Sciatic nerve (tissue), 2 donors: ENCODE measurements around the gene KDM5C. TPM values are rescaled to one million over a fixed set of nuclear protein-coding genes. Genes with fewer than 3 reads are reported as not detected.
"Not testable (repeated sequence)": the region's sequence is repeated elsewhere in the genome, so short reads cannot be mapped to it uniquely, and the experiment has no call there.

Experiments
- ATAC-seq: fragments of 200-7000 bp; cut with Tn5 transposase; one replicate; pipeline ENCODE4 v1.9.1; 2020; ENCODE audit warnings: mild to moderate bottlenecking, moderate library complexity
- DNase-seq: peaks from one replicate; pipeline ENCODE4 v3.0.0-alpha.2; 2020; ENCODE audit warnings: low spot score
- intact Hi-C: fragments of 100-400 bp; cut with DNase I; formaldehyde crosslinking; loops from one replicate; pipeline ENCODE4 v1.14.2; 2022
- total RNA-seq: library from RNA; stranded (reverse); fragmentation: NEBNext Ultra II Directional; extraction: Animal tissue kit (Norgen Biotek cat#: 25700); gene quantifications from one replicate; pipeline ENCODE4 v1.2.1, GENCODE V29; 2021
- donor health status: DM: no; HTN: no; CAD: no.
- donor health status: DM: no; HTN: no; CAD: no.

The KDM5C gene
- total RNA-seq, 1 donor from 2014 or later = 108 TPM

GRCh38 chrX:53211391-53211978 lies 13.5 kb downstream of the KDM5C start:
- intact Hi-C loops = no loop called here
- DNase-seq = no peak
- no peak for ATAC-seq

DNA sequence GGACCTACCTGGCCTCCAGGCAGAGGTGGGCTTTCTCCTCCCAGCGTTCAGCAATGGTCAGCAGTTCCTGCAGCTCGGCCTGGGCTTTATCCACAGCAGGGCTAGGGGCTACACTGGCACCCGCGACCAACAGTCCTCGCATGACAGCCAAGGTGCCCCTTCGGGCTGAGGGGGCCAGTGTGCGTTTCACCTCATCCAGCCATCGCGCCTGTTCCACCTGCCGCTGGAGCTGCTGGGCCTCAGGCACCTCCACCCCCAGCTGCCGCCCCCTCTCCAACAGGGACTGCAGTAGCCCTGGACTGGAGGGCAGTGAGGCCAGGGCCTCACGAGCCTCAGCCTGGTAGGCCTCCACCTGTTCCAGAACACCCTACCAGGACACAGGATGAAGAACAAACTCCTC lies 28.3 kb downstream of the KDM5C start:
- ATAC-seq = no peak
- intact Hi-C loops = no loop called here
- no peak for DNase-seq

DNA sequence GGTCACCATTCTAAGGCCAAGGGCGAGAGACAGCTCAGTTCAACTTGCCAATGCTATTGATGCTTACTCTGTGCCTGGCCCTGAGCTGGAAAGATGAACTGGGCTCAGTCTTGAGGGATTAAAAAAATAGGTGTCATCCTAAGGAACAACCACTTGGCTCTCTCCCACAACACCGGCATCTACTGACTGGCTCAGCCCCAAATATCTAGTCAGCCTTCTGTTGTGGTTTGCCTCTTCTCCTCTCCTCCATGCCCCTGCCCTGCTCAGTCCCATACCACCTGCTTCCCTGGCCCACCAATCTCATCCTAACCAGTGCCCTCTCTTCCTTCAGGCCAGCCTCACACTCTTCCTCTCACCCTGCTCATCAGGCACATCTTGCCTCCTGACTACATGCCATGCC lies 29.6 kb downstream of the KDM5C start:
- intact Hi-C loops = no loop called here
- ATAC-seq (no peak), DNase-seq (no peak)

- intact Hi-C loops = no loop called here
- ATAC-seq (no peak), DNase-seq (no peak)
Measured at GRCh38 chrX:53194308-53194707, 30.7 kb downstream of the KDM5C start.

DNA sequence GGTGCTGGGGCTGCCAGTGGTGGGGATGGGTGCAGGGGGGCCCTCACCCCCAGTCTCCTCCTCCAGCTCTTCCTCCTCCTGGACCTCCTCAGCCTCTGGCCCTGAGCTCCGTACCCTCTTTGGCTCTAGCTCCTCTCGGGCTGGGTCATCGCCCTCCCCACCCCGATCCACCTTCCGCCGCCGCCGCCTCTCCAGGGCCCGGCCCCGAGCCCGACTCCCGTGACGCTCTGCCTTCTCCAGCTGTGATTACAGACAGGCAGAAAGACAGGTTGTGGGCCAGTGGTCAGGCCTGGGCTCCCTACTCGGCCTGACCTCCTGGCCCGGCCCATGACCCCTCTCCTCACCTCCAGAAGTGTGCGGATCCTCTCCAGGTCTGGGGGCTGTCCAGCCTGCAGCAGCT lies 31.9 kb downstream of the KDM5C start:
- ATAC-seq (no peak), DNase-seq (no peak)
- intact Hi-C loops = no loop called here

GRCh38 chrX:53190363-53190960 lies 34.5 kb downstream of the KDM5C start:
- no peak for DNase-seq
- ATAC-seq = no peak
- intact Hi-C loops = no loop called here

- DNase-seq (no peak), ATAC-seq (no peak)
- intact Hi-C loops = no loop called here
Measured at GRCh38 chrX:53188763-53189162, 36.2 kb downstream of the KDM5C start.

DNA sequence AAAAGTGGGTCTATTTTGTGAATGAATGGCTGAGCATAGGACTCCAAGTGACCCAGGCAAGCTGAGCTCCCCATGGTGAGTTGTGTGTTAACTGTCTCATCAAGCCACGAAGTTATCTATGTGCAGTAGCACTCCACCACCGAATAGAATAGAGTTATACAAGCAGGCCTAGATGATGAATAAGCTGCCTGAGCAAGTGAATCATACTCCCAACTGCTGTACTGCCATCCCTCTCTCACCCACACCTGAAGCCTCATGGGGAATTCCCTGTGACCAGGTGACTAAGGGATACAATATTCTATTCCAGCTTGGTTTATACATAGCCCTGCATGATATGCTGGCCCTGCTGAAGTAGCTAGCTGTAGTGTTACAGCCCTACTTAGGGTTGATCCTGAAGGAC lies 38.7 kb downstream of the KDM5C start:
- DNase-seq = no peak
- no peak for ATAC-seq
- intact Hi-C loops = no loop called here

DNA sequence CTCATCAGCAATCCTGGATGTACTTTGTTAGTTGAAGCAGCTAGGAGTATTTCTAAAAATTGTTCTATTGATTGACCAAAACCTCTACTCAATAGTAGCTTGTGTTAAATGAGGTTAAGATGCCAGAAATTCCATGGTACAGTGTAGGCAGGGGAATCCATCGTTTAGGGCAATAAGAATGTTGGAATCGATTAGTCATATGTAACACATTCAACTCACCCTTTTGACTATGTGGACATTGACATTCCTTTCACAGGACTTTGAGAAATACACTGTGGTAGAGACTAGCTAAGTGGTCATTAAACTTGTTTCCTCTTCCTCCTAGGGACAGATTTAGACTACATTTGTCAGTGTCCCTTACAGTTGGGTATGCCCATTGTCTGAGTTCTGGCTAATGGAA lies 40.2 kb downstream of the KDM5C start:
- intact Hi-C loops = no loop called here
- DNase-seq (no peak), ATAC-seq (no peak)

GRCh38 chrX:53171356-53171755 lies 53.7 kb downstream of the KDM5C start:
- intact Hi-C loops = no loop called here
- DNase-seq (no peak), ATAC-seq (no peak)

DNA sequence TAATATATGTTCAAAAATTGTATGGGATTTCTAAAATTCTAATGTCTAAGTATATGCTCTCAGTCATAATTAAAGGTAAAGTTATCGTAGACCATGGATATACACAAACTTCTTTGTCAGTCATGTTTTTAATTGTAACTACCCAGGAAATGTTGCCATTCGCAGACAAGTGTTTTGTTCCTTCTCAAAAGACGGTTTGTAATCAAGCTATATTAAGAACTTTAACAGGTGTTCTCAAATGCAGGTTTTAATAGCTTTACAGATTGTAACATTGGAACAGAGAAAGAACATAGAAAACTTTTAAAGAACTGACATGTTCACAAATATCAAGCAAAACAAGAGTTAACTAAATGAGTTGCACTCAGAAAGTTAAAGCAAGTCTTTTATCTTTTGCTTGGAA lies 58.9 kb downstream of the KDM5C start:
- intact Hi-C loops = no loop called here
- DNase-seq = no peak

GRCh38 chrX:53164566-53164965 lies 60.4 kb downstream of the KDM5C start:
- intact Hi-C loops, ATAC-seq, DNase-seq: not testable (repeated sequence)

More for the DNA sequence above, 58.9 kb downstream of the KDM5C start:
- no peak for ATAC-seq

DNA sequence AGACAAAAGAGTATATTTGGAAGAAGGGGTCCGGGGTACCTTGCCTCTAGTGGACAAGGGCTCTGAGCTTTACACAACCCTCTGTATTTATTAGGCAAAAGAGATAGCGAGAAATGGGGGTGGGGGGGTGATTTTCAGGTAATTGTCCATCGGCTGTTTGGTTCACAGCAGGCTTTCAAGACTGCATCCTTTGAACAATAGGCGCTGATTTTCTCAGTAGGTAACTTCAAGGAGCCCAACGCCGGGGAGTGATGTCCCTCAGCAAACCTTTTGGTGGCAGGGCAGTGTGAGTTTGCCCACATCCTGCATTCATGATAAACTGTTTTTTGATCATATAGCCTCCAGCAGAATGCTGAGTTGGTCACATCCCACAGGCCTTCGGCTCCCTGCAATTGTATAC lies 61.6 kb downstream of the KDM5C start:
- ATAC-seq = no peak
- intact Hi-C loops = no loop called here
- DNase-seq = no peak

DNA sequence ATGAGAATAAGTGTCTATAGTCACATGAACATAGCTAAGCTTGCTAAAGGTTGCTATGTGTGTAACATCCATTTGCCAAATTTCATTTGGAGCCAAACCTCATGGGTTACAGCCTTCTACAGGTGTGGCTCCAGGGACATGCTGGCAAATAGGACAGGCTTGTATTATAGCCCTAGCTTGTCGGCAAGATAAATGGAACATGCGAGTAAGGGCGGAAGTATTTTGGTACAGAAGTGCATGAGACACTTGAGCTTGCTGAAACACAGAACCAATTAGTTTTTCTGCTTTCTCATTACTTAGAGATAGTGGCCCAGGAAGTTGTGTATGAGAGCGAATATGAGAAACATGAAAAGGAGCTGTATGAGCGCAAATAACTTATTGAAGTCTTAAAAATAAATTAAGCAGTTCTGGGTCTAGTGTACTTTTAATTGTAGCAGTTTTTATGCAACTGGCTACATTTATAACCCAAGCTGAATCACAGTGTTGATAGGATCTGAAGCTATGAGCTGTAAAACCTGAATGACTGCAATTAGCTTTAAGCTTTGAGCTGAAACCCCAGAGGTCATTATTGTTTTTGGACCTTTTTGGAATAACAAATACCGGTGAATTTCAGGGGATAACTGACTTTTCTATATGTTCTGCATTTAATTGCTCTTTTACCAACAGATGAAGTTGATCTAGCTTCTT lies 64.6 kb downstream of the KDM5C start:
- ATAC-seq (no peak), DNase-seq (no peak)
- intact Hi-C loops = no loop called here

DNA sequence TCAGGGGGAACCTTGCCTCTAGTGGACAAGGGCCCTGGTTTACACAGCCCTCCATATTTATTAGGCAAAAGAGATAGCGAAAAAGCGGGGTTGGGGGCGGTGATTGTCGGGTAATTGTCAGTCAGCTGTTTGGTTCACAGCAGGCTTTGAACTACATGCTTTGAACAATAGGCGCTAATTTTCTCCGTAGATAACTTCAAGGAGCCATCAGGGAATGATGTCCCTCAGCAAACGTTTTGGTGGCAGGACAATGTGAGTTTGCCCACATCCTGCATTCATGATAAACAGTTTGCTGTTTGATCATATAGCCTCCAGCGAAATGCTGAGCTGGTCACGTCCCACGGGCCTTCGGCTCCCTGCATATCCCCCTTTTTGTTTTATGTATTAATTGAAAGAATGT lies 65.8 kb downstream of the KDM5C start:
- intact Hi-C loops = no loop called here
- ATAC-seq (no peak), DNase-seq (no peak)

DNA sequence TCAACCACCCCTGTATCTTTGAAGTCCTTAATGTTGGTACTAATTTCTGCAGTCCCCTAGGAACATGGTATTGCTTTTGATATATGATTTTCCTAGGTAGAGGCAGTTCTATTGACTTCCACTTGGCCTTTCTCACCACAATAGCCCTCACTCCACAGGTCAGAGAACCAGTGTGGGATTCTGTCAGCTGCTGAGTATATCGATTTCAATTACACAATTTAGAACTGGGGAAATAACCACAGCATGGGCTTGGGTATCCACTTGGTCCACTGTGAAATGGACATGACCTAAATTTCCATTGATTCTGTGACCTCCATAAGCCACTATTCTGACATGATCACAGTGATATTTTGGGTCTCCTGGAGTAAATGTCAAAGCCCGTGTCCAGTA lies 68.8 kb downstream of the KDM5C start:
- ATAC-seq (no peak), DNase-seq (no peak)
- intact Hi-C loops = no loop called here

GRCh38 chrX:53155512-53156206 lies 69.3 kb downstream of the KDM5C start:
- ATAC-seq (no peak), DNase-seq (no peak)
- intact Hi-C loops = no loop called here

DNA sequence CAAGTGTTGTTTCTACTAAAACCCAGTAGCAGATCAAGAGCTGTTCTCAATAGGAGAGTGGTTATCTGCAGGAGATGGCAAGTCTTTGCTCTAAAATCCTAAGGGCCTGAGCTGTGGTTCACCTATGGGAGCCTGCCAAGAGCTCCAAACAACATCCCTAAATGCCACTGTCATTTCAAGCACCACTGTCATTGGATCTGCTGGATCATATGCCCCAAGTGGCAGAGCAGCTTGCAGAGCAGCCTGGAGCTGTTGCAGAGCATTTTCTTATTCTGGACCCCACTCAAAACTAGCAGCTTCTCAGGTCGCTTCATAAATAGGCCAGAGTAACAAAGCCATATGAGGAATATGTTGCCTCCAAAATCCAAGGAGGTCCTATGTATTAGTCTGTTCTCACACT lies 71.4 kb downstream of the KDM5C start:
- DNase-seq (no peak), ATAC-seq (no peak)
- intact Hi-C loops = no loop called here
